GM06990 (cell line): ENCODE results near the gene RPS27L.

Experiments used
- DNase-seq: peaks from one replicate; pipeline ENCODE4 v3.0.0-alpha.2; 2011; ENCODE audit not compliant: insufficient read length; ENCODE audit errors: extremely low read depth
- H3K27me3 ChIP-seq: replicated peaks from 2 replicates; pipeline ENCODE4 v1.6.0; 2011; ENCODE audit warnings: low read length; ENCODE audit not compliant: control insufficient read depth, insufficient read depth
- H3K36me3 ChIP-seq: 2 replicates; pipeline ENCODE4 v1.5.1; 2011; ENCODE audit warnings: low read length; ENCODE audit not compliant: control insufficient read depth, insufficient read depth
- H3K4me3 ChIP-seq: replicated peaks from 2 replicates; pipeline ENCODE4 v1.5.1; 2011; ENCODE audit warnings: low read depth, mild to moderate bottlenecking, control low read depth, low read length
- TF ChIP-seq, protein P1 (sequence below): IDR thresholded peaks from 2 replicates; pipeline ENCODE4 v1.5.1; 2011; ENCODE audit warnings: low read length, control low read depth, mild to moderate bottlenecking, inconsistent platforms; ENCODE audit not compliant: insufficient read depth, poor library complexity, severe bottlenecking

The RPS27L gene

DNA sequence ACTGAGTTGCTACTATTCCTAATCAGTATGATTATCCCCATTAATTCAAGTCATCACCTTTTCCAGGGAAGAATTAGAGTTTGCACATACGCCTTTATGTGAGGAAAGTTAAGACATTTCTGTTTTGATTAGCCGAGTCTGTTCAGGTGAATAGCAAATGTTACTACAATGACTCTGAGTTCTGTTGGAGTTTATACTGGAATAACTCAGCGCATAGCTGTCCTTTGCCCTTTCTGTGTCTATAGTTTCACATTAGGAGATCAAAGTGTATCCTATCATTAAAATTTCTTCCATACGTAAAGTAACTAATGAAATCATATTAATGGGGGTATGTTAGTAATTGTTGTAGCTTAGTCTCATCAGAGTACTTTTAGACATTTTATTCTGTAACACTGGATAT, 37.0 kb upstream of the RPS27L start:
- H3K4me3 ChIP-seq, result peak overlapping the region; percentile 16
- peaks cover 1% of the 10 kb centered on the region for H3K36me3 ChIP-seq
- no peaks in the 10 kb centered on the region for H3K27me3 ChIP-seq
- DNase-seq, result no peak
- TF ChIP-seq, protein P1, sequence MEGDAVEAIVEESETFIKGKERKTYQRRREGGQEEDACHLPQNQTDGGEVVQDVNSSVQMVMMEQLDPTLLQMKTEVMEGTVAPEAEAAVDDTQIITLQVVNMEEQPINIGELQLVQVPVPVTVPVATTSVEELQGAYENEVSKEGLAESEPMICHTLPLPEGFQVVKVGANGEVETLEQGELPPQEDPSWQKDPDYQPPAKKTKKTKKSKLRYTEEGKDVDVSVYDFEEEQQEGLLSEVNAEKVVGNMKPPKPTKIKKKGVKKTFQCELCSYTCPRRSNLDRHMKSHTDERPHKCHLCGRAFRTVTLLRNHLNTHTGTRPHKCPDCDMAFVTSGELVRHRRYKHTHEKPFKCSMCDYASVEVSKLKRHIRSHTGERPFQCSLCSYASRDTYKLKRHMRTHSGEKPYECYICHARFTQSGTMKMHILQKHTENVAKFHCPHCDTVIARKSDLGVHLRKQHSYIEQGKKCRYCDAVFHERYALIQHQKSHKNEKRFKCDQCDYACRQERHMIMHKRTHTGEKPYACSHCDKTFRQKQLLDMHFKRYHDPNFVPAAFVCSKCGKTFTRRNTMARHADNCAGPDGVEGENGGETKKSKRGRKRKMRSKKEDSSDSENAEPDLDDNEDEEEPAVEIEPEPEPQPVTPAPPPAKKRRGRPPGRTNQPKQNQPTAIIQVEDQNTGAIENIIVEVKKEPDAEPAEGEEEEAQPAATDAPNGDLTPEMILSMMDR, result no peak

DNA sequence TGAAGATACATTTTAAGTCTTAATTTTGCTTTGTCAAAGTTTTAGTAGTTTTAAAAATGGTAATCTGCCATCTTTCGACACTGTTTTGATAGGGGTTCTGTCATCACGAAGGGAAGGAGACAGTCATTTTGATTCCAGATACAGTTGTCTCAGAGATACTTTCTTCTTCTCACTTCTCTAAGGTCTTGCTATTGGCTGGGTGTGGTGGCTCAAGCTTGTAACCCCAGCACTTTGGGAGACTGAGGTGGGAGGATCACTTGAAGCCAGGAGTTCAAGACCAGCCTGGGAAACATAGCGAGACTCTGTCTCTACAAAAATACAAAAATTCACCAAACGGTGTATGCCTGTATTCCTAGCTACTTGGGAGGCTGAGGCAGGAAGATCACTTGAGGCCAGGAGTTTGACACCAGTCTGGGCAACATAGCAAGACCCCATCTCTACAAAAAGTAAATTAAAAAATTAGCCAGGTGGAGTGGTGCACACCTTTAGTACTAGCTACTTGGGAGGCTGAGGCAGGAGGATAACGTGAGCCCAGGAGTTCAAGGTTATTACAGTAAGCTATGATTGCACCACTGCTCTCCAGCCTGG, 35.4 kb upstream of the RPS27L start:
- H3K27me3 ChIP-seq, result no peaks in the 10 kb centered on the region
- TF ChIP-seq, protein P1, result no peak
- peaks cover 1% of the 10 kb centered on the region for H3K36me3 ChIP-seq
- DNase-seq, result peak; percentile 28
- peak overlapping the region; percentile 36 for H3K4me3 ChIP-seq

DNA sequence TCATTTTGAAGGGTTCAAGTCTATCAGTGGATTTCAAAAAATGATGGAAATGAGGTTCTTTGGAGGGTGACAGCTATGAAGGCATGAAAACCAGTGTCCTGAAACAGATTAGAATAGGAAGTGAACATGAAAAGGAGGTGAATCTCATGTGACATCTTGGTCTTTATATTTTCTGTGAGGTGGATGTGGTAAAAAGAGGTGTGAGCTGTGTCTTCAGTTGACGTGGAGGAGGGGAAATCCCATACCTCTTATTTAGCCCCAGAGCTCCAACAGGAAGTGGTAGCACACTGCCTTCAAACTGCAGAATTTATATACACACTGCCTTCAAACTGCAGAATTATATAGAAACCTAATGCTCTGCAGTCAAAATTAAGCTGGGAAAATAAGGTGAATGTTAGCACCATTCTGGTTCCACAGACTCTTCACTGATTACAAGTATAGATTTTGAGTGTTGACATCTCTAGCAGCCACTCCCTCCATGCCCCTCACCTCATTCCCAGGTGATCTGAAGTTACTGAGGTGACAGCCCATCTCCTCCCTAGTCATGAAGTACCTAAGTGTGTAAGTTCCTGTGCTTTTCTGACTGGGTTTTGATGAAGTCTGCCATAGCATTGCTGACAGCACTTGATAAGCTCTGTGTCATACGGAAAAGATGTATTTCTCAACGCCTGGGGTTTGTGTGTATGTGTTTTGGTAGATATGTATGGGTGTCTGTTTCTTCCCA, 34.8 kb upstream of the RPS27L start:
- Histone ChIP-seq H3K4me3 (peak overlapping the region; percentile 76), H3K27me3 (no peaks in the 10 kb centered on the region), H3K36me3 (no peaks in the 10 kb centered on the region)
- TF ChIP-seq, protein P1, result no peak
- peak; percentile 55 for DNase-seq

DNA sequence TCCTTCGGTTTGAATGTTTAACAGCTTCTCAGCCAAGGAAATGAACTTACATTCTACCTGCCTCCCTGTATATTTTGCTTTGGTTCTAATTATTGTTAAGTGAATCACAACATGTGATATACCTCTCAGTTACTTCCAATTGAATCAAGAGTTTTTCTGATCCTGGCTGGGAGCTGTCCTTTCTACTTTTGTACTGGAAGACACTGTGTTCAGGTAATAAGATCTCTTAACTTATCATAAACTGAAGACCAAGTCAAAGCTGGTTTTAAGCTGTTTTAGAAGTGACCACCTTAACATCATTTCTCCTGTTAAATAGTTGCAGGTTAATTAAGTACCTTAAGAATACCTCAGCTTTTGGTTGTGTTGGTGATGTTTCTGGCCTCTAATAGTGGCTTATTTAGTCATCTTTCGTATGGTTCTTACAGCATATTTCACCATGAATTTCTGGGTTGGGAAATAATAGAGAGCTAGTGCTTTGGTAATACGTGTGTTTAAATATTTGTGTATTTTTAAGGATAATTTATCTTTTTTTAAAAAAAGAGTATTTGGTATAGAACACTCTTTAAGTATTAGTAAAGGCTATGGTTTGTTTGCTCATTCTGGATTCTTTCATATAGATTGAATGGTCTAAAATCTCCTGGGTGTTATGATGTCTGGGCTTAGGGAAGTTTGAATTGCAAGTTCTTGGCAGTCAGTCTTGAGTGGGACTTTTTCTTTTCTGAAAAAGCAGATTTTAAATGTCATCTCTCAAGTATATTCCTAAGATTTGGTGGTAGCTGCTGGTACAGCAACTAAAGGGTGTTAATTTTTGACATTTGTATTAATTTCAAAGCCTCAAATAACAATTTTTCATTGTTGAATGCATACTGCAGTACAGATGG, 33.7 kb upstream of the RPS27L start:
- DNase-seq, result no peak
- TF ChIP-seq, protein P1, result no peak
- H3K36me3 ChIP-seq, result no peaks in the 10 kb centered on the region
- peak overlapping the region; percentile 76 for H3K4me3 ChIP-seq
- H3K27me3 ChIP-seq, result no peaks in the 10 kb centered on the region

DNA sequence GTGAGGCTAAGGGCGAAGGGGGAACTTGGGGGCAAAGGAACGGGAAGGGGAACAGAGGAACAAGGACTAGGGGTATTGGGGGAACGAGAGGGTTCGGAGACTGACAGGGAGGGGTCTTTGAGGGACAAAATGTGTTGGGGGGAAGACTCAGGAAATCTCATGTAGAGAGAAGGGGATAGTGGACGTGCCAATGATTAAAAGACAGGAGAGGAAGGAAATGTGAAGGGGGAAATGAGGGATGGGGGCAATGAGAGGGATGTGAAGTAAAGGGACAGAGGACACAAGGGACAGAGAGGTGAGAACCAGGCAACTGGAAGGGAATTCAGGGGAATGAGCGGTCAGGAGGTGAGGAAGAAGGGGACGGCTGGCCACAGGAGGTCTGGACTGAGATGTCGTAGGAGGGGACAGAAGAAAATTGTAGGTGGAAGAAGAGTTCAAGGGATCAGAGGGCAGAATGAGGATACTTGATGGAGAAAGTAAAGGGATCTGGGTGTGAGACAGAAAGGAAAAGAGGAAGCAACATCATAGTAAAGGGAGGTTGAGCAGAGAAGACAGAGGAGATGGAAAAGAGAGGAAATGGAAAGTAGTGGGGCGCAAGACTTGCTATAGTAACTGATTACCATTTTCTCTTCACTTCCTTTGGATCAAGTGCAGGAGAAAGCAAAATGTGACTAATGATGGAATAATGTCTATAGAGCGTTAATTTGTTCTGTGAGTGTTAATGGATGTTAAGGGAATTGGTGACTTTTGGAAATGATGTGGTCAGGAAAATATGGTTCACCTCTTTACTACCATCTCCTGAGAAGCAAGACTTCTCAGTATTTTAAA, 32.9 kb upstream of the RPS27L start:
- TF ChIP-seq, protein P1, result no peak
- no peak for DNase-seq
- H3K27me3 ChIP-seq, result no peaks in the 10 kb centered on the region
- H3K36me3 ChIP-seq, result no peaks in the 10 kb centered on the region
- peak overlapping the region; percentile 76 for H3K4me3 ChIP-seq
